Upper lobe of left lung (tissue), 6 donors: Measurements from ENCODE around the gene CCM2. TPM values are rescaled to one million over a fixed set of nuclear protein-coding genes. Genes with fewer than 3 reads are reported as not detected.

ENCODE experiments used
- ATAC-seq, 2 donors: fragments of 200-7000 bp; cut with Tn5 transposase; one replicate each; pipeline ENCODE4 v1.9.1; 2022; ENCODE audit warnings: mild to moderate bottlenecking in 2 of 2, moderate library complexity in 2 of 2; ENCODE audit not compliant: low FRiP score in 2 of 2
- DNase-seq, 2 donors: peaks; one replicate each; pipeline ENCODE4 v3.0.0-alpha.2; 2019 to 2020
- H3K27ac ChIP-seq, 4 donors: fragments of 200-600 bp; sonication (generic); one replicate each; pipeline ENCODE4 v1.5.1; 2016 to 2019
- H3K27me3 ChIP-seq, 4 donors: fragments of 200-600 bp; sonication (generic); one replicate each; pipeline ENCODE4 v1.5.1; 2017 to 2019
- H3K36me3 ChIP-seq, 4 donors: fragments of 200-600 bp; sonication (generic); one replicate each; pipeline ENCODE4 v1.5.1; 2016 to 2019
- H3K4me1 ChIP-seq, 4 donors: fragments of 200-600 bp; sonication (generic); one replicate each; pipeline ENCODE4 v1.5.1; 2018 to 2019
- H3K4me3 ChIP-seq, 4 donors: fragments of 200-600 bp; sonication (generic); one replicate each; pipeline ENCODE4 v1.5.1; 2017 to 2019; ENCODE audit warnings: mild to moderate bottlenecking in 2 of 4, moderate library complexity in 1 of 4
- H3K9me3 ChIP-seq, 4 donors: fragments of 200-600 bp; sonication (generic); one replicate each; pipeline ENCODE4 v1.5.1; 2018 to 2019
- EP300 ChIP-seq, 4 donors: sonication (generic); formaldehyde crosslinking; IDR thresholded peaks; one replicate each; pipeline ENCODE4 v1.5.1; 2017; ENCODE audit warnings: antibody characterized with exemption in 4 of 4, control low read depth in 2 of 4
- POLR2A ChIP-seq, 4 donors: fragments of 450-650 bp; IDR thresholded peaks; one replicate each; pipeline ENCODE4 v1.5.1; 2016 to 2017; ENCODE audit warnings: antibody characterized with exemption in 4 of 4, mild to moderate bottlenecking in 2 of 4
- POLR2AphosphoS5 ChIP-seq, 2 donors: sonication (generic); formaldehyde crosslinking; IDR thresholded peaks; one replicate each; pipeline ENCODE4 v1.5.1; 2017; ENCODE audit warnings: antibody characterized with exemption in 2 of 2
- WGBS, 2 donors: methylation state at CpG; one replicate each; pipeline ENCODE4 v1.1.5; 2017 to 2018; 5-methylcytosine and 5-hydroxymethylcytosine counted together
- total RNA-seq, 6 donors: library from RNA; depleted of rRNA in 4 of 6; stranded (reverse); fragments of >200 nt in 4 of 6; gene quantifications; one replicate each; pipeline versions ENCODE4 v1.1.0 to v1.2.1, GENCODE V29; 2016 to 2021
- TF ChIP-seq, protein P1 (sequence below), 6 experiments: fragments of 450-650 bp in 4 of 6; fragments of 200-600 bp in 2 of 6; sonication (generic) in 2 of 6; IDR thresholded peaks; one replicate each; pipeline ENCODE4 v1.5.1; 2016 to 2019; ENCODE audit warnings: antibody characterized with exemption in 6 of 6
- donor health status: DM: no; HTN: no; CAD: no; lungs with moderate emphysema.
- donor health status: DM: no; HTN: yes; CAD: no; lungs with severe emphysema.

Gene CCM2
- total RNA-seq, 6 donors from 2014 or later, result 30.9 to 63.9 (median 46.8) TPM

DNA sequence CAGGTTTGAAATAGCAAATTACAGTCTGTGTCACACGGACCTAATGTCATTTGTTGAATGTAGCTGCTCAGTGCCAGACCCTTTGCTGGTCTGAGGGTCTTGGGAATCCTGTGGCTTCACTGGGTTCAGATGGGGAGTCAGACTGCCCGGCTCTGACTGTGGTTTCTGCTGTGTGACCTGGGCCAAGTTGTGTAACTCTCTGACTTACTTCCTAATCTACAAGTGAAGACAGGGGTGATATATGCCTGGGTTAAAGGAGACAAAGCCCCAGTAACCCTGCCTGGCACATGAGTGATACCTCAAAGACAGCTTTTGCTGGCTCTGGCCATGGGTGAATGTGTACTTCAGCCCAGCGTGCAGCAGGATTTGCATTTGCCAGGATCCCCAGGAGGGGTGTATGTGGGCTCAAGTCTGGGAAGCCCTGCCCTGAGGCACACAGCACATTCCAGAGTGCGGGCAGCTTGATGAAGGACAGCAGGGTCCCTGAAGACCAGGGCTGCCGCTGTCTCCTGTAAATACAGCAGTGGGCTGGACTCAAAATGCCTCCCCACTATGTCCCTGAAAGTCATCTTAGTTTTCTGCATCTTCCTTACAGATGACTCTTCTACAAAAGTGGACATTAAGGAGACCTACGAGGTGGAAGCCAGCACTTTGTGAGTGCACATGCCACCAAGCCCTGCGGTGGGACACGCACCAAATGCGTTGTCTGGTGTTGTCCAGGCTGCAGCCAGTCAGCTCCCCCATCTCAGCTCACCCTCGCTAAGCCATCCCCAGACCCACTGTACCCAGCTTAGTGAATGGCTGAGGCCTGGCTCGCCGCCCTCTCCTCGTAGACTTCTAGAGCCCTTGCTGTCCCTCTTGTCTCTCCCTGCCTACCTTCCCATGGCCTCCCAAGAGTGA, 72.4 kb downstream of the CCM2 start:
- H3K36me3 ChIP-seq, result peaks cover 5 to 100% (median 89%) of the 10 kb centered on the region in 4 donors
- H3K27me3 ChIP-seq, result no peaks in the 10 kb centered on the region
- WGBS, 2 donors, result 92 to 97% methylated on average over 13 of the region's 13 CpGs
- no peaks in the 10 kb centered on the region for H3K4me1 ChIP-seq
- ATAC-seq, result peak in 1 of 2 donors; percentile 50
- DNase-seq, result no peak
- H3K27ac ChIP-seq, result no peak overlapping the region
- H3K4me3 ChIP-seq, result no peak overlapping the region
- no peak for TF ChIP-seq EP300 (IDR thresholded peaks at IDR 0.05)
- H3K9me3 ChIP-seq, result no peaks in the 10 kb centered on the region

DNA sequence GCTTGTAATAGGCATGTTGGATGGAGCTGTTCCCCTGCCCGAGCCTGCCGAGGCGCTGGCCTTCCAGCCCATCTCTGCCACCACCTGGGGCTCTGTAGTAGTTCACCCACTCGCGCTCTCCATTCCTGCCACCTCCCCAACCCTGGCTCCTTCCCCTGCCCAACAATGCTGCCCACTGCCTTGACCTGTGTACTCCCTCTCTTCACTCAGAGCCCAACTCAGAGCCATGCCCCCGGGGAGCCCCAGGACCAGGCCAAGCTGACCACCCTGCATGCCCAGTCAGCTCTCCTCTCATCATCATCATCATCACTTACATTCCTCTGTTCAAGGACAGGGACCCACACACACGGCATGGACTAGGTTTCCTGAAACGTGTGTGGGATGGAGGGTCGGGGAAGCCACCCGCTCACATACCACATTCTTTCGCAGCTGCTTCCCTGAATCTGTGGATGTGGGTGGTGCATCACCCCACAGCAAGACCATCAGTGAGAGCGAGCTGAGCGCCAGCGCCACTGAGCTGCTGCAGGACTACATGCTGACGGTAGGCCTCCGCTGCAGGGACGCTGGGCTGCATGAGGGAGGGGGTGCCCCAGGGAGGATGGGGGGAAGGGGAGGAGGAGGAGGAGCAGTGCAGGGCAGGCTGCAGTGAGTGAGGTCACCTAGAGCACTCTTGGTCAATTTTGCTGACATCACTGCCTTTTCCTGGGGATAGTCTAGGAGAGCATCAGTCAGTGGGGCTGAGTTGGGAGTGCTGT, 73.2 kb downstream of the CCM2 start:
- TF ChIP-seq POLR2AphosphoS5 (IDR thresholded peaks at IDR 0.05) (no peak), POLR2A (IDR thresholded peaks at IDR 0.05) (no peak), EP300 (IDR thresholded peaks at IDR 0.05) (no peak)
- TF ChIP-seq, protein P1, sequence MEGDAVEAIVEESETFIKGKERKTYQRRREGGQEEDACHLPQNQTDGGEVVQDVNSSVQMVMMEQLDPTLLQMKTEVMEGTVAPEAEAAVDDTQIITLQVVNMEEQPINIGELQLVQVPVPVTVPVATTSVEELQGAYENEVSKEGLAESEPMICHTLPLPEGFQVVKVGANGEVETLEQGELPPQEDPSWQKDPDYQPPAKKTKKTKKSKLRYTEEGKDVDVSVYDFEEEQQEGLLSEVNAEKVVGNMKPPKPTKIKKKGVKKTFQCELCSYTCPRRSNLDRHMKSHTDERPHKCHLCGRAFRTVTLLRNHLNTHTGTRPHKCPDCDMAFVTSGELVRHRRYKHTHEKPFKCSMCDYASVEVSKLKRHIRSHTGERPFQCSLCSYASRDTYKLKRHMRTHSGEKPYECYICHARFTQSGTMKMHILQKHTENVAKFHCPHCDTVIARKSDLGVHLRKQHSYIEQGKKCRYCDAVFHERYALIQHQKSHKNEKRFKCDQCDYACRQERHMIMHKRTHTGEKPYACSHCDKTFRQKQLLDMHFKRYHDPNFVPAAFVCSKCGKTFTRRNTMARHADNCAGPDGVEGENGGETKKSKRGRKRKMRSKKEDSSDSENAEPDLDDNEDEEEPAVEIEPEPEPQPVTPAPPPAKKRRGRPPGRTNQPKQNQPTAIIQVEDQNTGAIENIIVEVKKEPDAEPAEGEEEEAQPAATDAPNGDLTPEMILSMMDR (IDR thresholded peaks at IDR 0.05), result no peak
- Histone ChIP-seq H3K4me1 (no peaks in the 10 kb centered on the region), H3K4me3 (no peak overlapping the region), H3K27ac (no peak overlapping the region), H3K36me3 (peaks cover 4 to 98% (median 89%) of the 10 kb centered on the region in 4 donors), H3K9me3 (no peaks in the 10 kb centered on the region), H3K27me3 (no peaks in the 10 kb centered on the region)
- no peak for ATAC-seq
- peak in 1 of 2 donors; percentile 46 for DNase-seq
- 82 to 96% methylated on average over 11 to 17 of the region's 17 CpGs for WGBS, 2 donors

DNA sequence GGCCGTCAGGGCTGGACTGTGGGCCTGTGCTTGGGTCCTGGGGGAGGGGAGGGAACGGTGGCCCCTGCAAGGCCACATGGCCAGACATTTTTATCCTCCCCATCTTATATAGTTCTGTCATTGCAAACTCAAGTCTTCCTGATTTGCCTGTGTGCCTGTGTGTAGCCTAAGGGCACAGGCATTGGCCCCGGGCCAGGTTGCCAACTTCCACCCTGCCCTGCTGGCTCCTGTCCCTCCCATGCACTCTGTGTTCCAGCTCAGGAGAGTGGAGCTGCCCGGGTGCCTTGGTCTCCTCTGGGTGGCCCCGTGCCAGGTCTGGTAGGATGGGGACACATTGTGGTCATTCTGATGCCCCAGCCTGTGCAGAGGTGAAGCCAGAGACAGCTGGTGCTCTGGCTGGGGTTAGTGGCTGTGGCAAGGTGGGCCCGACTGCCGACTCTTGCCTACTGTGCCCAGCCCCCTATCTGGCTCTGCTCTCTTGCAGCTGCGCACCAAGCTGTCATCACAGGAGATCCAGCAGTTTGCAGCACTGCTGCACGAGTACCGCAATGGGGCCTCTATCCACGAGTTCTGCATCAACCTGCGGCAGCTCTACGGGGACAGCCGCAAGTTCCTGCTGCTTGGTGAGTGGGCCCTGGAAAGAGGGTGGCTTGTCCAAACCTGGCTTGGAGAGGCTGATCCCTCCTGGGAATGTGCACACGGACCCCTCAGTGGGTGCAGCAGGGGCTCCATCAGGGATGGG, 74.0 kb downstream of the CCM2 start:
- ATAC-seq (no peak), DNase-seq (peak in 1 of 2 donors; percentile 45)
- Histone ChIP-seq H3K36me3 (peaks cover 4 to 90% (median 82%) of the 10 kb centered on the region in 4 donors), H3K4me3 (no peak overlapping the region), H3K9me3 (no peaks in the 10 kb centered on the region), H3K4me1 (no peaks in the 10 kb centered on the region), H3K27me3 (no peaks in the 10 kb centered on the region), H3K27ac (no peak overlapping the region)
- 88 to 93% methylated on average over 2 to 15 of the region's 15 CpGs for WGBS, 2 donors
- no peak for TF ChIP-seq POLR2A (IDR thresholded peaks at IDR 0.05)
- TF ChIP-seq, protein P1 (IDR thresholded peaks at IDR 0.05), result no peak
- TF ChIP-seq POLR2AphosphoS5 (IDR thresholded peaks at IDR 0.05), result no peak
- no peak for TF ChIP-seq EP300 (IDR thresholded peaks at IDR 0.05)

DNA sequence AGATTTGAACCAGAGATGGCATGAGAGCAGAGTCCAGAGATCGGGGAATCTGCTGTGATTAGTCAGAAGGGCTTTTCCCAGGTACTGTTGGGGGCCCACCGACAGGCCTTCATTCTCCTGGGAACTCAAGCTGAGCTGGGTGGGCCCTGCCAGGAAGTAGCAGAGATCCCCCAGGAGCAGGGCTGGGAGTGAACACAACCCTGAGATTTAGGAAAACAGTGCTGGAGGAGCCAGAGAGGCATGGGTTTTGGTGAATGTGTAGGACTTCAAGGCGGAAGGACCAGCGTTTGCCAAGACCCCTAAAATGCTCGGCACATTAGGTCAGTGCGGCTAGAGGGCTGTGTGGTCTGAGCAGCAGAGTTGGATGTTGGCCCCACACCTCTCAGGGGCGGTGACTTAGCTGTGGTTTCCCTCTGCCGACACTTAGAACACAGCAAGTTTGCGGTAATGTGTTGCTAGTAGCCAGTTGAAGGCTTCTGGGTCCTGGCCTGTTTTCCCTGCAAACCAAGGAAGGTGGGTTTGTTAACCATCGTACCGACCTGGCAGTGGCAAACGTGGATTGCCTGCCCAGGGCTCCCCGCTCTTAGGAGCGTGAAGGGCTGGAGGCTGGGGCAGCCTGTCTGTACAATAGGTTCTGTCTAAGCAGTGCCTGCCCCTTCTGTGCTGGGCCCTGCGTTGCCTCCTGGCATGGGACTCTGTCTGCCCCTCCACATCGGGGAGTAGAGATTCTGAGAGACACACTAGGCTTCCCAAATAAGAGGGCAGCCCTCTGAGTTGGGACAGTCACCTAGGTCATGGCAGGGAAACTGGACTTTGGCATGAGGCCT, 74.7 kb downstream of the CCM2 start:
- no peak overlapping the region for H3K27ac ChIP-seq
- H3K27me3 ChIP-seq, result no peaks in the 10 kb centered on the region
- H3K4me3 ChIP-seq, result no peak overlapping the region
- 88 to 95% methylated on average over 8 to 16 of the region's 16 CpGs for WGBS, 2 donors
- TF ChIP-seq EP300 (IDR thresholded peaks at IDR 0.05), result no peak
- TF ChIP-seq, protein P1 (IDR thresholded peaks at IDR 0.05), result no peak
- TF ChIP-seq POLR2A (IDR thresholded peaks at IDR 0.05), result no peak
- no peak for TF ChIP-seq POLR2AphosphoS5 (IDR thresholded peaks at IDR 0.05)
- ATAC-seq (peak in 1 of 2 donors; percentile 32), DNase-seq (no peak)
- no peaks in the 10 kb centered on the region for H3K4me1 ChIP-seq
- H3K9me3 ChIP-seq, result no peaks in the 10 kb centered on the region
- H3K36me3 ChIP-seq, result peaks cover 4 to 82% (median 74%) of the 10 kb centered on the region in 4 donors
